H54 (cell line): ENCODE results near the gene SPECC1L.

Experiments
- DNase-seq: peaks from one replicate; pipeline ENCODE4 v3.0.0; 2011; ENCODE audit warnings: low spot score, mixed read lengths; ENCODE audit not compliant: insufficient read length
- FAIRE-seq: peaks from 3 replicates; lab custom pipeline; 2011; peaks lifted over from hg19 to GRCh38; lab: Jason Lieb, UNC
- POLR2A ChIP-seq: IDR thresholded peaks from 2 replicates; pipeline ENCODE4 v1.6.1; 2011; ENCODE audit warnings: low read depth, mild to moderate bottlenecking, low read length

The SPECC1L gene

DNA sequence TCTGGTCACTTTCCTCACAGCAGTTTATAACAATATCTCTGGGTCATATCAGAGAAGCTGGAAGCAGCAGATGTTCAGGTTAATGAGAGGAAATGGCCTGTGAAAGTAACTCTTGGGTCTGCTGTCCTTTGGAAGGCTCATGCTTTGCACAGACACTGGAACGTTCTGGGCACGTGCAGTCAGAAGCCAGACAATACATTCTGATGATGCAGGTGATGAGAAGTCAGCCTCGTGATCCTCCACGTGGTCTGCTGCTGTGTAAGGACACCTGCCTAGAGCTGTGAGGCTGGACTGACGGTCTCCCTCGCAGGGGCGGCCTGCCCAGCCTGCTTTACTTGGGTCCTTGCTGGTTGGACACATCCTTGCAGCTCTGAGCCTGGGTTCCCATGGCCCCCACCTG lies 138.0 kb downstream of the SPECC1L start:
- no peak for TF ChIP-seq POLR2A
- DNase-seq (no peak), FAIRE-seq (no peak)

DNA sequence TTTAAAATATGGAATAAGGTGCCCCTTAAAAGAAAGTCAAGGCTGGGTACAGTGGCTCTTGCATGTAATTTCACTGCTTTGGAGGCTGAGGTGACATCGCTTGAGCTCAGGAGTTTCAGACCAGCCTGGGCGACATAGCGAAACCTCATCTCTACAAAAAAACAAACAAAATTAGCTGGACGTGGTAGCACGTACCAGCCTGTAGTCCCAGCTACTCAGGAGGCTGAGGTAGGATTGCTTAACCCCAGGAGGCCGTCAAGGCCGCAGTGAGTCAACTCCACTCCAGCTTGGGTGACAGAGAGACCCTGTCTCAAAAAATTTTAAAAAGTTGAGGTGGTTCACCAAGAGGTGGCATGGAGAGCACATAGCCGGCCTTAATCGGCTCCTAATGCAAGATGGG lies 139.1 kb downstream of the SPECC1L start:
- no peak for TF ChIP-seq POLR2A

DNA sequence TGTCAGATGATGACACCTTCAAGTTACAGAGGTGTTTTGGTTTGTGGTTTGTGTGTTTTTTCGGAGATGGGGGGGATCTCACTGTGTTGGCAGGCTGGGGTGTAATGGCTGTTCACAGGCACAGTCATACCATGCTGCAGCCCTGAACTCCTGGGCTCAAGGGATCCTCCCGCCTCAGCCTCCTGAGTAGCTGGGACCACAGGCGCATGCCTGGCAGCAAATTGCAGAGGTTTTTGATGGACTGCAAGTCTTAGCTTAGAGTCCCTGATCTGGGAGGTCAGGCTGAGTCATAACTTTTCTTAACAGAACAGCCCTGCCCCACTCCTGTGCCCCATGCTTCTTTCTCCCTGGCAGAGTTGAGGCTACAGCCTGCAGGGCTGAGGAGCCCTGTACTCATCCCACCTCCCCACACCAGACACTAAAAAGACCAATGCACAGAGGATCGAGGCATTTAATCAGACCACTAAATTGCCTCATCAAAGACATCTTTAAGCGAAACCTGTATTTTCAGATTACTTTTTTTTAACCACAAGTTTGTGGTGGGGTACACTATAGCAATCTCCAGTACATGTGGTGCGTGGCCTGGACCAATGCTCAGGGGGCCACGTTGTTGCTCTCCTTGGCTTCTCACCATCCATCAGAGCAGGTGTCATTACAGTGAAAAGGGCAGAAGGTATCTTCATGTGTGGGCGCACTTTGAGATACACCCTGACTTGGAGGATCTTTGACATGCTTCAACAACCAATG lies 139.7 kb downstream of the SPECC1L start:
- peak; percentile 72 for DNase-seq
- no peak for TF ChIP-seq POLR2A
- FAIRE-seq, result peak; percentile 30

More for the DNA sequence above, 139.1 kb downstream of the SPECC1L start:
- DNase-seq (no peak), FAIRE-seq (no peak)

DNA sequence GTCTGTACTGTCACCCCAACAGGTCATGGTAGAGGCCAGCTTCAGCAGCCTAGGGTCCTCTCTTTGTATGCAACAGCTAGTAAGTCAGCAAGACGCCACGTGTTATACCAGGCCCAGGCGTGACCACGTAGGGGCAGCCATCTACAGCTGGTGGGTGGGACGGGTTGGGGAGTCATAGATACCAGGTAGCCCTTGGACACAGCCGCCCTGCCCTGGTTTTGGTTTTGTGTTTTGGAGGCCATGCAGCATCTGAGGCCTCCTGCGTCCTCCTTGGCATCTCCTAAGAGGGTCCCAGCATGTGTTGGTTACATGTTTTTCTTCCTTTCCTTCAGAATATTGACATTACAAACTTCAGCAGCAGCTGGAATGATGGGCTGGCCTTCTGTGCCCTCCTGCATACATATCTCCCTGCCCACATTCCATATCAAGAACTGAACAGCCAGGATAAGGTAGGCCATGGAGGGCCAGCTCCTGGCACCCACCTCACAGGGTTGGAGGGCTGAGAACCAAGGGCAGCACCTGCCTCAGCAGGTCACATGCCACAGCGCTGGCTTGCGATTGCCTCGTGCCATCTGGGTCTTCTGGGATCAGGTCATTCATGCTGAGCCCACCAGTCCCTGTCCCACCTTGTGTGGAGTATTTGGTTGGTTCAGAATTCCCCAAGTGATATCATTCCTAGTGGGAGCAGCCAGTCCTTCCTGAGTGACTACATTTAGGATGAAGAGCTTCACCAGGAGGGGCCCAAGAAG lies 140.8 kb downstream of the SPECC1L start:
- TF ChIP-seq POLR2A, result no peak
- DNase-seq (no peak), FAIRE-seq (no peak)

DNA sequence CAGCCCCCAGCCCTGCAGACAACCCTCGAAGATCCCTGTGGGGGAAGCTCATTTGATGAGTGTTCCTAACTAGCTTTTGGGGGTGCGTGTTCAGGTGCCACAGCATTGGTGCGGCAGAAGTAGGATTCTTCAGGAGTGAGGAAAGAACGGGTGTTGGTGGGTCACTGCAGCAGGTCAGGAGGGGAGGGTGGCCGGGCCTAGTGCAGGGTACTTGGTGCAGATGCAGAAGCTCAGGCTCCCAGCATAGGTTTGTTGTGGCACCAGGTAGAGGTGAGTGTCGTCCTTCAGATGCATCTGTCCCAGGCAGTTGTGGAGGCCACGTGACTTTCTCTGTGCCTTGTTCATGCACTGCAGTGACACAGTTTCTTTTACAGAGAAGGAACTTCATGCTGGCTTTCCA lies 141.6 kb downstream of the SPECC1L start:
- TF ChIP-seq POLR2A, result no peak
- FAIRE-seq, result no peak
- DNase-seq, result no peak

DNA sequence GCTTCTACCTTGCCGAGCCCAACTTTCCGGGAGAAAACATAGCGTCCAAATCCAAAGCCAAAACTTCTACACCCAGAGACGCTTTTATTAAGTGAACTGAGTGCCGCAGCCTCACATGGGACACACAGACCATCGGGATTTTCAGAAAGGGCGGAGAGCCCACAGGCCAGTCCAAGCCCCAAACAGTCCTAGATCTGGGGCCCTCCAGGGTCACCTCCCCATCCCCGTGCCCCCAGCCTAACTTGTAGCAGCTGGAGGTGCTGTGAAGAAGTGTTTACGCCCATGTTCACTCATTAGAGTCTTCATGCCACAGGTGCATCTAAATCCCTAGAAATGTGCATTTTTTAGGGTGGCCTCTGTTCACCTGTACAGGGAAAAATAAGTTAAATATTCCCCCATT lies 142.6 kb downstream of the SPECC1L start:
- no peak for FAIRE-seq
- TF ChIP-seq POLR2A, result no peak
- no peak for DNase-seq

DNA sequence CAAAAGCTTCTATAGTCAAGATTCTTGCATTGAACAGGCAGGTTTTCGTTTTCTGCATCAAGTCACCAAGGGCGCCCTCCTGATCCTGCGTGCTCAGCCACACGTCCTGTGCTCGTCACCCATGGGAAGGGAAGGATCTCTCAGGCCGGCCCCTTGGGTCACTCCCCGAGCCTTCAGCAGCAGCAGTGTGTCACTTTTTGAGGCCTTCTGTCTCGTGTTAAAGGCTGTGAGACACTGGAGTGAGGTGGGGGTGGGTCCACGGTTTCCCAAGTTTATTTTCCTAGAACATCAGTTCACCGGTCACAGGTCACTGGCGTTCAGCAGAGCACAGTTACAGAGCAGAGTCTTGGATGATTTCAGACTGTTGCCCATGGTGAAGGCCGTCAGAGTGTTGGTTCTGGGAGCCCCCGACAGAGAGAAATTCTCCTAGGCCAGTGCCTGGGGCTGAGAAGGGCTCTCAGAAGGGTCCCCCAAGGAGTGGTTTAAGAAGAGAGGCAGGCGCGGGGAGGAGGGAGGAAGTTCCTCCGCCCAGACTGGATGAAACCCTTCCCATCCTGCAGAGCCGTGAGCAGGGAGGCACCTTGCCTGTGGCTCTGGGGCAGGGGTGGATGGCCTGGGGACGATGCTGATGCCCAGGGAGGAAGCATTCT lies 143.2 kb downstream of the SPECC1L start:
- FAIRE-seq, result no peak
- DNase-seq, result no peak
- no peak for TF ChIP-seq POLR2A

DNA sequence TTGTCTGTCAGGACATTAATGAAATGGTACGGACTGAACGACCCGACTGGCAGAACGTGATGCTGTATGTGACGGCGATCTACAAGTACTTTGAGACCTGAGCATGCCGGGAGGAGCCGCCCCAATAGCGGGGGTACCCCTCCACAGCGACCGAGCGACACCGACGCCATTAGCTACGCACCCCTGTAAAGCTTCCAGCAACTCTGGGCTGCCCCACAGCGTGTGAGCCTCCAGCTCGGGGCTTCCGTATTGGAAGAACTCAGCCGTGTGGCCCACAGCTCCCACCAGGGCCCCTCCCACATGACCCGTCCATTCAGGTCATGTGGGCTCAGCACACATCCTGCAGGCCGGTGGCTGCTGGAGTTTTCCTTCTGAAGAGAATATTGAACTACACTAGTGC lies 143.9 kb downstream of the SPECC1L start:
- FAIRE-seq, result no peak
- TF ChIP-seq POLR2A, result no peak
- DNase-seq, result no peak

DNA sequence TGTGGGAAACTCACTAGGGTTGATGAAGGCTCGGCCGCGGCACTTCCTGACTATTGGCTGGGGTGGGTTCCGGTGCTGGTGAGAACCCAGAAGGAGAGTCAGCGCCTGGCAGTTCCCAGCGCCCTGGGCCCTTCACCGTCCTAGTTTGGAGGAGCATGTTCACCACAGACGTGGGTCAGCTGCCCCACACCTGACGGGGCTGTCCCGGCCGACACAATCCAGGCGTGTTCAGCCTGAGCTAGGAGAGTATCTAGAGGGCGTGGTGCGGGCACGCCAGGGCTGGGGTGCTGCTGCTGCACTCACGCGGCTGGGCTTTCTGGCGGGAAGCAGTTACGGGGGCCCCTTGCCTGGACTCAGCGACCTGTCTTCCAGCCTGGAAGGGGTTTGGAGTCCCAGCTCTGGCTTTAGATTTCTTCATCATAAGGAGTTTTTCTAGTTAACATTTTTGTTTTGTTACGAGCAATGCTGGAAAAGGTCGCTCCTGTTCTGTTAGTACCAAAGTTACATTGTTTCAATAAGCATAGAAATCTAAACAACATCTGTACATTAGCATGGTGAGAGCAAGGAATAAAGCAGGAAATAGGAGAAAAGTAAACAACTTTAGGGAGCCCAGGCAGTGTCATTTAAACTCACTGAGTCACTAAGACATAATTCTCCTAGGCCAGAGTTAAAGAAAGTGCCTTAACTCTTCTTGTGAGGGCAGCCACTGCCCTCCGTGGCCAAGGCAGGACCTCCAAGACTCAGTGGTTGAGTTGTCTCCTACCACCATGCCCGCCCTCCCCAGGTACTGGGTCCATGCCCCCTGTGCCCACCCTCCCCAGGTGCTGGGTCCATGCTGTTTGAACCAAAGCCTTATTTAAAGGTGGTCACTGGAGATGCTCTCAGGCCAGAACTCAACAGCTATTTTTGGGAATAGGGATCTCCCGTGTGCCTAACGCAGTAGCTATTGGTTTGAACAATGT lies 144.6 kb downstream of the SPECC1L start:
- FAIRE-seq, result no peak

DNA sequence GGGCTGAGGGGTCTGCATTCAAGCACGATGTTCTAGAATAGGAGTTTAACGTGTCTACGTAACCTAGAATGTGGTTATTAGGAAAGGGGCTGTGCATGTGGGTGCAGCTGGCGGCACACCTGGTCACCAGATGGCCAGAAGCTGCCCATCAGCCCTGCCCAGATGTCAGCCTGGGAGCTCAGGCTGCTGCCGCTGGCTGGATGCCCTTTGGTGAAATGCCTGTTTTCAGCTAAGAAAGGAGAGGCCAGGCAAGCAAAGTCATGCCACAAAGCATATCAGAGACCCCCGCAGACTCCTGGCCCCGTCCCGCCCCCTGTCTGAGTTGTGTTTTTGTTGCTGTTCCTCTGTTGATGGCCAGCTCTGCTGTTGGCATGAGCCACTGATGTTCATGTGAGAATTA lies 145.5 kb downstream of the SPECC1L start:
- DNase-seq, result no peak
- no peak for TF ChIP-seq POLR2A
- FAIRE-seq, result no peak

More for the DNA sequence above, 144.6 kb downstream of the SPECC1L start:
- TF ChIP-seq POLR2A, result no peak
- DNase-seq, result no peak

DNA sequence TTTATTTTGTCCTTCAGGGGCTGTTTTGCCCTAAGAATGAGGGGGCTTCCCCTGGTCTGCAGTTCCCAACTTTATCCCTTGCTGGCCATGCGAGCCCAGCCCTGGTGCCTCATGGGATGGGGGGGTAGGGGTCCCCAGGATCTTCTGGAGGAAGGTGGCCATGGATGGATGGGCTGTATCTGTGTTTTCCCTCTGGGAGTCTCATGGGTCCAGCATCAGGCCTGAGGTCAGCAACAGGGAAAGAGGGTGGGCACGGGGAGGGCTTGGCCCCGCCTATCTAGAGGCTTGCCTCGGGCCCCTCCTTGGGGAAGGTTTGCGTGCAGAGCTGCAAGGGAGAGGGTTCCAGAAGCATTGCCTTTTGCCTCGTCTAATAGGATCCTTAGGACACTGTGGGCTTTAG lies 146.0 kb downstream of the SPECC1L start:
- DNase-seq (no peak), FAIRE-seq (no peak)
- no peak for TF ChIP-seq POLR2A

DNA sequence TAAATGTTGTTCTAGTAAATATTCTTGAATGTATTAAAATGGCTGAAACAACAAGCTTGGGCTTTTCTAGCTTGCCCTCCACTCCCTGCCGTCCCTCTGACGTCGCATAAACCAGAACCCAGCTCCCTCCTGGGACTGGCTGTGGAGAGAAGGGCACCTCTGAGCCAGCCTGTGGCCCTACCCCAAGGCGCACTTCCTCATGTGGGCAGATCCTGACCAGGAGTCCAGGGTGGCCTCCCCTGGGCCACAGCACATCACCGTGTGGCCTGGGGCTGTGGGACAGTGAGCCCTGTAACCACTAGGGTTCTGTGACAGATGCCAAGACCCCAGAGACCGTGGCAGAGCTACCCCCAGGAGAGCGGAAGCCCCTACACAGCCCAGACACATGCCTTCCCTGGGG lies 146.6 kb downstream of the SPECC1L start:
- no peak for DNase-seq
- no peak for TF ChIP-seq POLR2A
- no peak for FAIRE-seq
